HT-29 (cell line): Measurements from ENCODE around the gene ERI3. TPM values are rescaled to one million over a fixed set of nuclear protein-coding genes. Genes with fewer than 3 reads are reported as not detected.

ENCODE experiments used
- DNase-seq: peaks from one replicate; pipeline ENCODE4 v3.0.0-alpha.2; 2015; ENCODE audit warnings: low spot score
- total RNA-seq: library from RNA; depleted of rRNA; stranded (reverse); fragments of >200 nt; shearing (Covaris generic); gene quantifications from 2 replicates; pipeline ENCODE4 v1.2.3, GENCODE V29; 2014

Gene ERI3
- total RNA-seq, 1 experiment from 2014 or later = 74.3 TPM

DNA sequence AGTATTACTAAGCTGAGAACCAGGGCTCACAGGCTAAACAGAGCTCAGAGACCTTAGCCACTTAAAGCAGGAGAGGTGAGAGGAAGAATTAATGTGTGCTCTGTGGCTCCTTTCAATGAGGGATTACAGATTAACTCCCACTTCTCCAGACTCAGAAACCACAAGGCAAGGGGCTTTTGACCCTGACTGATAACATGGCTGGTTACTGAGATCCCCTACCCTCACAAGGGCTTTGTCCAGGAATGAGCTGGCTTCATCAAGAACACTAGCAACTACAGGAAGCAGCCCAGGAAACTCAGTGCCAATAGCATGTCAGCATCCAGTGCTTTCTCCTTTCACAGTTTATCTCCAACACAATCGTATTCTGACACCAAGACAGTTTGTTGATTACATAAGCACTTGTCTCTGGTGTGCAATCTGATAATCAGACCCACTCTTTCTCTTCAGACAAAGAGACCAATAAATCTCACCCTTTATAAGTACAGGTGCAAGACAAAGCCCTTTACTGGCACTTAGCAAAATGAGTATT lies 38.8 kb downstream of the ERI3 start:
- no peak for DNase-seq

- DNase-seq = no peak
Measured at GRCh38 chr1:44315521-44315920, 39.5 kb downstream of the ERI3 start.

DNA sequence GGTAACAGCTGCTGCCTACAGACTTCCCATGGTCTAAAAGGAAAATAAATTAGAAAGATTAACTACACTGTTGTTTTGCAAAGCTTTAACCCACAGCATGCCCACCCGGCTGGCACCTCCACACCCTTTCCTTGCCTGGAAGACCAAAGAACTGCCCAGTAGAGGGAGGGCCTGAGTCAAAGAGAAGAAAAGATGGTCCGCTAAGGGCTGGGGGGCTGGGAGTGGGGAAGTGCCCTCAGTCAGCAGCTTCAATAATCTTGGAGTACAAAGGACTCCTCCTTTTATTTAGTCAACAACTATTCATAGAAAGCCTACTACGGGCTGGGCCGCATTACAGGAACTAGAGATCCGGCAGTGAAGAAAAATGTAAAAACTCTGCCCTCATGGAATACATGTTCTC lies 40.6 kb downstream of the ERI3 start:
- no peak for DNase-seq

DNA sequence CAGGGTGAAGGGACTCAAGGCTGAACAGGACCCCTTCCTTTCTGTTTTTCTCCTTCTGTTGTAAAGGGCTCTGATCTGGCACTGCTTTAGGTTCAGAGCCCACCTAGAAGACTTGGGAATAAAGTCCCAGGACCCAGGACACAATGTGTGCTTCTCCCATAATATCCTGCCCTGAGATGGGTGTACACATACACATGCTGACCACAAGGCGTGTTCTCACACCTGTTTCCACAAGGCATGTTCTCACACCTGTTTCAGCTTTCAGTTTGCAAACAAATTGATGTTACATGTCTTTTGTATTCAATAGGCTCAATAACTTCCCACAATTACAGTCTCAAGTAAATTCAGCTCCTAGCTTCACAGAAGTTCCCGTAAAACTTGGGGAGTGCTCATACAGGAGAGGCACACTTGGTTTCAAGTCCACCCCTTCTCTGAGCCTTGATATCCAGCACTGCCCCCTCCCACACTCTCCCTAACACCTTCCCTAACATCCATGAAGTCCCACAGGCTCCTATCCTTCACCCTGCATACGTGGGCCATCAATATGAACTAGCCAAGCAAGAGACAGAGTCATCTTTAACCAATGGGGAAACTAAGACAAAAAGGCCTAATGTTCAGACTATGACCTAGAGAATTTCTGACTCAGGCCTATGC lies 41.7 kb downstream of the ERI3 start:
- DNase-seq = no peak

GRCh38 chr1:44312399-44313196 lies 42.5 kb downstream of the ERI3 start:
- DNase-seq = no peak

GRCh38 chr1:44310006-44310405 lies 45.1 kb downstream of the ERI3 start:
- DNase-seq = no peak

- DNase-seq = no peak
Measured at GRCh38 chr1:44305962-44306422, 49.1 kb downstream of the ERI3 start.

DNA sequence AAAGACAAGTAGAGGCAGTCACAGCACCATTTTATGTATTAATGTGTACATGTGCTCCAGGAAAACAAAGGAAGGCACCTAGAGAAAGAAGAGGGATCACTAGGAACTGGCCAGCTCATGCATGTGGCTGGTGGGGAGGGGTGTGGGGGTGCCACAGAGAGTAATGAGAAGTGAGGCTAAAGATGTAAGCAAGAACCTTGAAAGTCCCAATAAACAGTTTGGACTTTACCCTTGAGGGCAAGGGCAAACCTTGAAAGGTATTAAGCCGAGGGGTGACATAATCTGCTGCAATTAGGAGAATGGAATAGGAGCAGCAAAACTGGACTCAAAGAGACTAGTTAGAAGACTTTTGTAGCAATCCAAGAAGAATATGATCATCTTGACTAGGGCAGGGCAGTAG lies 51.5 kb downstream of the ERI3 start:
- no peak for DNase-seq

DNA sequence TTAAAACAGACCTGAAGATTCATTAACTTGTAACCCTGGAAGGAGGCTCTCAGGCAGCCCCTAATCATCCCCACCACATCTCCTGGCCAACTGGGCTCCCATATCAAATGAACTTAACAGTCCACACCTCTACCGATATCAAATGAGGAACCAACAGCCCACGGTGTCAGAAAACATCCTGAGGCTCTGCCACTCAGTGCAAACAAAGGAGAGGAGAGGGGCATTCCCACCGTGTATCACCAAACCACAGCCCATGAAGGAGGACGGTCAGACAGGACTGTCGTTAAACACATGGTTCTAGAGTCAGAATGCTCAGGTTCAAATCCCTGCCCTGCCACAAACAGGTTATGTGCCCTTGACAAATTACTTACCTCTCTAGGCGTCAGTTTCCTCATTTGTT lies 52.5 kb downstream of the ERI3 start:
- no peak for DNase-seq

DNA sequence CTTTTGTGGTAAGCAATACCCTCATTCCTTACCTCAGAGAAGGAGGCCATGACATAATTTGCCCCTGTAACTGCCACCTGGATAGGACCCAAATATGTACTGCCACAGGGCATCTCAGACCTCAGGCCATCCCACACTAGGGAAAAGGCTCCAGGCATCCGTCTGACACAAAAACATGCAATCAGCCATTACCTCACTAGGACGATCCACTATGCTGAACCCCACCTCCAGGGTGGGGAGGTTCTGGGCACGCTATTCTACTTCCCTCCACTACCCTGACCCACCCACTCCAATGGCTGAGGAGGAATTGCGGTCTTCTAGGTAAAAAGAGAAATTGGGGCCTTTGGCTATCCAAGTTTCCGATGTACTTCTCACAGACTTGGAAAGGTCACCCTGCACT lies 53.6 kb downstream of the ERI3 start:
- DNase-seq = no peak

DNA sequence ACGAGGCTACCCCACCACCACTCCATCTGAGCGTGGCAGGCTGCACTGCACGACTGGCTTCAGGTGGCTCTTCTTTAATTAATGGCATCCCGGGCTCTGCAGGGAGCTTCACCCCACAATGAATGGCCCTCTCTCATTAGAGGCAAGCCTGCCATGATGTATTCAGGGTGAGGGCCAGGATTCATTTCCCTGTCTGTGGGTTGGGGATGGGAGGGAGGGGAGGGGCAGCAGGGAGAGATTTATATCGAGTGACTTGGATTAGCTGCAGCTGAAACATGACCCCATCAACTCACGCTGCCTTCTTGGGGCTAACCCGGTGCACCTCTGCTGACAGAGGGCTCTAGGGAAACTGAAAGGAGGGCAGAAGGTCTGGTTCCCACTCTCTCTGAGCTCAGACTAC lies 54.2 kb downstream of the ERI3 start:
- DNase-seq = no peak

DNA sequence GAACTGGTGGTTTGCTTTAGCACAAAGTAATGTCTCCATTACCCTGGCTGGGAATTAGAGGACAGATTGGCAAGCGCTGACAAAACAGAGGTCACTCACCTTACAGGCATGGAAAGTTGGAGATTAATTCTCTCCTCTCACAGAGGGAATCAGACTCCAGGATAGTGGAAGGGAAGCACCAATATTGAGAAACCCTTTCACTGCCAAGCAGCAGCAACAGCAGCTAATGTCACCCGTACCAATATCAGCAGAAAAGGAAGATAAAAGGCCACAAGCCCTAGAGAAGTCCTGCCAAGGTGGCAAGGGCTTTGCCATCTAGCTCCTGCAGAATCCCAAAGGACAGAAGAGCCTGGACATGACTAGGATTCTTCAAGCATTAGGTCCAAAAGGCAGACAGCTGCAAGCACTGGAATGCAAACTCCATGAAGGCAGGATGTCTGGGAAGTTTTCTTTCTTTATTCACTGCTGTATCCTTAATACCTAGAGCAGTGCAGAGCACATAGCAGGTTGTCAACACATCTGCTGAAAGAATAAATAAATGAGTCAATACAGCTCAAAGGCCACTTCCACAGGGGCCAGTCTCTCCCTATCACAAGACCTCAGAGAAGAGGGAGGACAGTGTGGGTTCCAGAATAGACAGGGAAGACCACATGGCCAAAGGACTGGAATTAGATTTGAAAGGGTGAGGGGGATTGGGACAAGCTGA lies 57.2 kb downstream of the ERI3 start:
- no peak for DNase-seq

DNA sequence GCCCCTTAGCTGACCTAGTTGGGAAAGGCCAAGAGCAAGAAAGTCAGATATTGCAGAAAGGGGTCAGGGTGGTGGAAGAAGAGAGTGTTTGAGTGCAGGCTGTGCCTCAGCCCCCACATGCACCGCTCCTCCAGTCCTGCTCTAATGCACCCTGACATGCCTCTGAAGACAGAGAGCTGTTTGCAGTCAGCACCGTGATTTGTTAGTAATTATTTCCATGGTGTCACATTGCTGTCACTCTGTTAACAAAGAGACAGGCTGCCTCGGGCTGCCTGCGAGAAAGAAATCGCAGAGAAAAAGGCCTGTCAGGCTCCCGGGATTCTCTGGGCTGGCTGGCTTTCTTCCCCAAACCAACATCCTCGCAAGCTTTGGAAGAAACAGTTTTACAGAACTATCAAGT lies 58.3 kb downstream of the ERI3 start:
- DNase-seq = no peak

- no peak for DNase-seq
Measured at GRCh38 chr1:44296086-44296485, 59.0 kb downstream of the ERI3 start.

DNA sequence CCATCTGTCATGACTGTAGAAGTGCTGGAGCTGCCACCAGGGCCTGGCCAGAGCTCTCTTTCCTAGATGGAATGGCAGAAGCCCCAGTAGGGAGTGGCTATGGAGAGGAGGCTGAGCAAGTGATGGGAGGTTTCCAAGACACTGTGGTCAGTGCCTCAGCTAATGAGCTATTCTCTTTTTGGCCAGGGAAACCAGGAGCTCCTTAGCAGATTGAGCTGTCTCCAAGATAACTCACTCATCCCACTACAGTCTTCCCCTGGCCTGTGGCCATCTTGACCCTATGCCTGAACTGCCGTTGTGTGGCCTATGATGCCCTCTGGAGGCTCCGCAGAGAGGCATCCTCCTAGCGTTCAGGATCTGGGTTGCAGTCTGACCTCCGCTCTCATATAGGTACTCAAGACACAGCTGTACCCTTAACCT lies 60.5 kb downstream of the ERI3 start:
- peak; percentile 9 for DNase-seq

GRCh38 chr1:44293761-44294315 lies 61.2 kb downstream of the ERI3 start:
- DNase-seq = no peak

DNA sequence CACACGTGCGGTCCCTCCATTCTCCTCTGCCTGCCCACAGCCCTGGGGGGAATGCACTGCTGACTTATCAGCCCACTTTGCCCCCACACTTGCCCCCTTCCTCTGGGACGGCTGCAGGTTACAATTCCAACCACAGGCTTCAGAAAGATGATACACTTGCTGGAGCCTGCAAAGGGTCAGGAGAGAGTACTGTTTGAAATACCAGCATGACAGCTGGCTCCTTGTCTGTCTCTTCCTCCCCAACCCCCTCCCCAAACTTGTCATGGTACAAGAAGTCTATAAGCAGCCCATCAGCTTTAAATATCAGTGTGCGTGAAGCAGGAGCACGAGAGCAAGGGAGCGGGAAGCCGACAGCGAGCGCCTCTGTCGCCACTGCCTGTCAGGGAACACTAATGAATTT lies 62.4 kb downstream of the ERI3 start:
- no peak for DNase-seq

DNA sequence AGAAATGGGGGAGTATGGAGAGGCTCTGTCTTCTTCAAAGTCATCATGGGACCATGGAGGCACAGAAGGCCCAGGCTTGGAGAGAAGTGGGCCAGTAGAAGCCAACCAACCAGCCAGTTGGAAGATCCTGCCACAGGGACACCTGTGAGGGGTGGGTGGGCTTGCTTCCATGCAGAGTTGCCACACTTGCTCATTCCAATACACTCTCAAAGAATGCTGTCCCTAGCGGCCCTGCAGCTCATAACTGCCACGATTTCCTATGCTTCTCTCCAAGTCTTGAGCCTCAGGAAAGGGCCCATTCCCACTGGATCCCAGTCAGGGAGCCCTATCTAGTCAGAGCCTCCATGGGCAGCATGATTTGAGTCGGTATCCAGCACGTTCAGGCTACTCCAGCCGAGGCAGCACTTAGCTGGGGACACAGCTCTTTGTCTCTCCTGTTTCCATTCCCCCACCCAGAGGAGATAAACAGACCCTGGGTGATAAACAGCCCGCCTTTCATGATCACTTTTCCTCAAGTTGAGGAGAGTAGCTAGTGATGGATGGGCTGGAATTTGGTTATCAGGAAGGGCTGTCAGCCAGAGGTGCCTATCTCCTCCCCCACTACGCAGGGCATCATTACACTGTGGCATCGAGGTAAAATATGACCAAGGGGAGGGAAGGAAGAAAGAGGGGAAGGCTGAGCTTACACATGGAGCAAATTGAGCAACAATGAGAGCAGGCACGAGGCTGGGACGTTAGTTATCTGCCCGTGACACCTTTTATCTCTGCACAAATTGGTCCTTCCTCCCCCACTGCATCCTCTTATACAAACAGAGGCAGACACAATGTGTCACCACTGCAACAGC lies 64.6 kb downstream of the ERI3 start:
- DNase-seq = no peak

DNA sequence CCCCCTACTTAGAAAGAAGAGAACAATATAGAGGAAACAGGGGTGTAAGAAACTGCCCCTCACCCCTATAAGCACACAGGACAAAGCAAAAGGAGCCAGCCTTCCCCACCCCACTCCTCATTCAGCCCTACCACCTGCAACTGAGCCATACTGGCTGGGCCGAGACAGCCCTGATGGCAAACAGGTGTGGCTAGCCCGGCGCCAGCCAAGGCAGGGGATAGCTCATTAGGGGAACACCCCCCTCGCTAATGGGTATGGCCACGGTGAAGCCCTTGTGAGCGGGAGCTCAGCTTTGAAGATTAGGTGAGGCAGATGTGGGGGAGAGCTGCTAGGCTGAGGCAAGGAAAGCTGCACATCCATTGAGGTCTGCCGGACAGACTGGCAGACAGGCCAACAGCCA lies 65.5 kb downstream of the ERI3 start:
- no peak for DNase-seq

- no peak for DNase-seq
Measured at GRCh38 chr1:44288883-44289282, 66.2 kb downstream of the ERI3 start.

DNA sequence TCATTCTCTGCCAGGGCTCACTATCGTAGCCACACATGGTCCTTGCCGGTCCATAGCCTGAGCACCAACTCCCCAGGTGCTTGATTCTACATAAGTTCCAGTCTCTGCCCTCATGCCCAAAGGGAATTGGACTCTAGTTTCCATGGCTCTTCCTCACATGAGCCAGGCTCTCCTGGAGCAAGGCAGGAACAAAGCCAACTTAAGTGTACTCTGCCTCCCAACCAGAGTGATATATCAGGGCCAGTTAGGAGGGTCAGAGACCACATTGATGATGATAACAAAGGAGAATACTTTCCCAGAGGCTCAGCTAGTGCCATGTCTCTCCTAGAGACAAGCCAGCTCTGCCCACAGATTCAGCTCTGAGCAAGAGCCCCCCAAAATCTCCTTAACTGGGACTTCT lies 70.9 kb downstream of the ERI3 start:
- no peak for DNase-seq
